GM12878 (cell line): ENCODE data around the gene ZNF41. TPM values are rescaled to one million over a fixed set of nuclear protein-coding genes. Genes with fewer than 3 reads are reported as not detected.

ENCODE experiments used
- ATAC-seq: fragments of 200-7000 bp; cut with Tn5 transposase; 3 replicates; pipeline ENCODE4 v1.9.1; 2020; ENCODE audit warnings: mild to moderate bottlenecking, moderate library complexity
- BruUV-seq: library from RNA; stranded (reverse); fragments of 400-500 nt; replicated peaks from 2 replicates; lab custom pipeline; 2021; lab: Mats Ljungman, UMichigan
- CTCF ChIA-PET: fragments of 300-600 bp; sonication (Branson Sonifier 250); formaldehyde crosslinking; extraction: SDS; loops from one replicate; lab custom pipeline; 2021; ENCODE audit warnings: inconsistent platforms; lab: Yijun Ruan, JAX
- POLR2A ChIA-PET: fragments of 350-600 bp; formaldehyde crosslinking; extraction: SDS; loops from one replicate; lab custom pipeline; 2021; ENCODE audit warnings: inconsistent platforms; lab: Charles Lee
- RAD21 ChIA-PET: fragments of 300-600 bp; sonication (Branson Sonifier 250); formaldehyde crosslinking; loops from one replicate; lab custom pipeline; 2023; ENCODE audit warnings: antibody characterized with exemption; ENCODE audit not compliant: unreplicated experiment; lab: Charles Lee
- SMC1A ChIA-PET: fragments of 300-600 bp; sonication (Branson Sonifier 250); formaldehyde crosslinking; loops from one replicate; lab custom pipeline; 2023; ENCODE audit not compliant: unreplicated experiment, uncharacterized antibody; lab: Charles Lee
- DNase-seq: peaks from one replicate; pipeline ENCODE4 v3.0.0-alpha.2; 2011; ENCODE audit warnings: low read depth, low spot score
- FAIRE-seq: peaks from 3 replicates; lab custom pipeline; 2011; peaks lifted over from hg19 to GRCh38; lab: Jason Lieb, UNC
- H2AFZ ChIP-seq: 2 replicates; pipeline ENCODE4 v1.6.0; 2011; ENCODE audit warnings: low read depth, low read length, control low read depth; ENCODE audit not compliant: control insufficient read depth
- H3K27ac ChIP-seq: 2 replicates; pipeline ENCODE4 v1.5.1; 2011; ENCODE audit warnings: control low read depth; ENCODE audit not compliant: control insufficient read depth, insufficient read depth
- H3K27me3 ChIP-seq, 2 experiments: replicated peaks in 1 of 2; 2 replicates each; pipeline versions ENCODE4 v1.6.0 to v1.6.1; 2011; ENCODE audit warnings: low read length in 1 of 2; ENCODE audit not compliant: control insufficient read depth in 2 of 2, insufficient read depth in 2 of 2
- H3K36me3 ChIP-seq, 2 experiments: 2 replicates each; pipeline ENCODE4 v1.5.1; 2011; ENCODE audit warnings: low read length in 1 of 2; ENCODE audit not compliant: control insufficient read depth in 2 of 2, insufficient read depth in 2 of 2
- H3K4me1 ChIP-seq: 2 replicates; pipeline ENCODE4 v1.6.1; 2011; ENCODE audit warnings: mild to moderate bottlenecking, low read length, moderate library complexity, mixed read lengths; ENCODE audit not compliant: control insufficient read depth, insufficient read depth
- H3K4me2 ChIP-seq: 2 replicates; pipeline ENCODE4 v1.6.0; 2011; ENCODE audit warnings: control low read depth; ENCODE audit not compliant: control insufficient read depth, insufficient read depth
- H3K4me3 ChIP-seq: fragments of 200-600 bp; sonication (generic); 2 replicates; pipeline ENCODE4 v1.5.1; 2016
- H3K79me2 ChIP-seq: 2 replicates; pipeline ENCODE4 v1.6.0; 2011; ENCODE audit warnings: low read length; ENCODE audit not compliant: control insufficient read depth, insufficient read depth
- H3K9ac ChIP-seq: 2 replicates; pipeline ENCODE4 v1.8.0; 2011; ENCODE audit warnings: low read length, control low read depth, mixed read lengths; ENCODE audit not compliant: control insufficient read depth, insufficient read depth
- H3K9me3 ChIP-seq: replicated peaks from 3 replicates; pipeline ENCODE4 v1.5.1; 2011; ENCODE audit warnings: mild to moderate bottlenecking, low read length; ENCODE audit not compliant: control insufficient read depth, insufficient read depth
- H4K20me1 ChIP-seq: 2 replicates; pipeline ENCODE4 v1.6.0; 2011; ENCODE audit not compliant: control insufficient read depth, insufficient read depth
- ASH2L ChIP-seq: fragments of 300-600, 200-600 bp; sonication (generic); IDR thresholded peaks from 2 replicates; pipeline ENCODE4 v1.6.1; 2017; ENCODE audit warnings: low read depth, mild to moderate bottlenecking, borderline replicate concordance
- ELK1 ChIP-seq: IDR thresholded peaks from 2 replicates; pipeline ENCODE4 v1.6.1; 2012; ENCODE audit warnings: low read depth, low read length, improper control_type of control experiment
- MLLT1 ChIP-seq: fragments of 450-650 bp; IDR thresholded peaks from 2 replicates; pipeline ENCODE4 v1.6.1; 2016; ENCODE audit warnings: mild to moderate bottlenecking
- RFX5 ChIP-seq: IDR thresholded peaks from 2 replicates; pipeline ENCODE4 v1.6.1; 2011; ENCODE audit warnings: low read depth, low read length, improper control_type of control experiment
- SPI1 ChIP-seq: IDR thresholded peaks from 2 replicates; pipeline ENCODE4 v1.6.1; 2011; ENCODE audit warnings: low read depth, mild to moderate bottlenecking, low read length, moderate library complexity, borderline replicate concordance; ENCODE audit not compliant: insufficient read depth
- ZNF274 ChIP-seq: IDR thresholded peaks from one replicate; pipeline ENCODE4 v1.8.0; 2011; ENCODE audit not compliant: insufficient read length, insufficient read depth
- WGBS: methylation state at CpG from one replicate; pipeline ENCODE4 v1.1.6; 2016; ENCODE audit warnings: low lambda C conversion rate; ENCODE audit not compliant: insufficient replicate concordance, insufficient coverage; ENCODE audit errors: missing lambda C conversion rate; 5-methylcytosine and 5-hydroxymethylcytosine counted together
- in situ Hi-C: fragments of 300-500 bp; cut with MboI; formaldehyde crosslinking; loops from 9 replicates; pipeline ENCODE4 v1.14.3; 2018; ENCODE audit warnings: mixed read lengths
- intact Hi-C: fragments of 100-400 bp; cut with micrococcal nuclease; formaldehyde crosslinking; loops from one replicate; pipeline ENCODE4 v1.14.2; 2022; ENCODE audit not compliant: unreplicated experiment
- polyA plus RNA-seq, 11 experiments: library from polyadenylated mRNA; depleted of rRNA in 4 of 11; unstranded in 6 of 11; stranded (reverse) in 5 of 11; fragments of >200 nt; fragmentation: Nextera tagmentation in 4 of 11; fragmentation: Illumina TruSeq in 1 of 11; extraction: Ambion mirVana in 4 of 11; extraction: Trizol in 1 of 11; gene quantifications; 1 replicate in 1 of 11; 2 replicates in 10 of 11; pipeline versions ENCODE4 v1.2.1 to v1.2.3, GENCODE V29; 2011 to 2016; ENCODE audit warnings: inconsistent platforms in 2 of 11, missing spikeins in 2 of 11, low read depth in 1 of 11
- total RNA-seq, 4 experiments: library from RNA; depleted of rRNA in 3 of 4; stranded (reverse); fragments of >200 nt in 3 of 4; fragmentation: Illumina TruSeq in 1 of 4; extraction: Trizol in 1 of 4; gene quantifications; 2 replicates each; pipeline versions ENCODE4 v1.2.1 to v1.2.3, GENCODE V29; 2013 to 2021

Gene ZNF41
- total and polyA plus RNA-seq, 10 of the 15 experiments (the other 5 are each of a cell fraction or from before 2014, with no cell fraction given), result 0.95 to 10.6 (median 7.5) TPM

GRCh38 chrX:47480576-47480975, 2.4 kb downstream of the ZNF41 start:
- SMC1A ChIA-PET, result no interaction called here
- FAIRE-seq, result no peak
- DNase-seq, result no peak
- Histone ChIP-seq H3K9me3 (no peaks in the 10 kb centered on the region; the same call in 2 of the 3 replicates), H3K4me2 (no peak overlapping the region), H3K79me2 (peaks cover 30% of the 10 kb centered on the region), H4K20me1 (no peaks in the 10 kb centered on the region), H3K4me3 (no peak overlapping the region), H3K27me3 (no peaks in the 10 kb centered on the region), H3K36me3 (no peaks in the 10 kb centered on the region), H3K27ac (no peak overlapping the region), H2AFZ (no peak overlapping the region), H3K4me1 (no peaks in the 10 kb centered on the region; the same call in 1 of the 2 replicates), H3K9ac (no peak overlapping the region)
- 24% methylated on average over 2 of the region's 2 CpGs for WGBS
- in situ Hi-C loops (no loop called here), intact Hi-C loops (loop anchor here (10.0 kb wide), 1 partner anchor 154 kb away; no protein-coding TSS in a partner anchor)
- BruUV-seq, result no TSS peak
- ATAC-seq, result no peak
- CTCF ChIA-PET, result no interaction called here
- POLR2A ChIA-PET, result interaction anchor here (0.6 kb wide), 1 partner anchor 33 kb away, joined by 4 read pairs; no protein-coding TSS in a partner anchor
- RAD21 ChIA-PET, result no interaction called here
- no peak for TF ChIP-seq ELK1
- 0 out of 2 replicates have a peak, but pooled peaks have one; percentile 35 for TF ChIP-seq RFX5

- Histone ChIP-seq H3K4me1 (no peaks in the 10 kb centered on the region), H3K36me3 (no peaks in the 10 kb centered on the region), H3K4me3 (no peak overlapping the region), H3K9me3 (no peaks in the 10 kb centered on the region; the same call in 2 of the 3 replicates), H3K9ac (no peak overlapping the region), H3K79me2 (peaks cover 3% of the 10 kb centered on the region)
- no TSS peak for BruUV-seq
- no peak for FAIRE-seq
- TF ChIP-seq ASH2L (no peak), MLLT1 (no peak), ZNF274 (no peak), SPI1 (no peak)
- TF ChIP-seq, all 136 proteins: peak for 0
- no peak overlapping the region for H3K4me2 ChIP-seq
- ATAC-seq (no peak), DNase-seq (no peak)
- POLR2A ChIA-PET, result no interaction called here
- no peaks in the 10 kb centered on the region for H3K27me3 ChIP-seq
- in situ Hi-C loops, result no loop called here
- RAD21 ChIA-PET, result no interaction called here
- no peak overlapping the region for H3K27ac ChIP-seq
- SMC1A ChIA-PET, result no interaction called here
- H2AFZ ChIP-seq, result no peak overlapping the region
- no peaks in the 10 kb centered on the region for H4K20me1 ChIP-seq
- CTCF ChIA-PET, result no interaction called here
- intact Hi-C loops, result no loop called here
Measured at GRCh38 chrX:47475476-47475875, 7.5 kb downstream of the ZNF41 start.
